Hematopoietic multipotent progenitor cell treated with erythropoietin and hydrocortisone succinate and interleukin-3 and kit ligand, for 6 days (in vitro differentiated cells): ENCODE measurements around the gene HOXA6.

ENCODE experiments used
- DNase-seq: peaks from one replicate; pipeline ENCODE4 v3.0.0-alpha.2; 2015

HOXA6 gene

DNA sequence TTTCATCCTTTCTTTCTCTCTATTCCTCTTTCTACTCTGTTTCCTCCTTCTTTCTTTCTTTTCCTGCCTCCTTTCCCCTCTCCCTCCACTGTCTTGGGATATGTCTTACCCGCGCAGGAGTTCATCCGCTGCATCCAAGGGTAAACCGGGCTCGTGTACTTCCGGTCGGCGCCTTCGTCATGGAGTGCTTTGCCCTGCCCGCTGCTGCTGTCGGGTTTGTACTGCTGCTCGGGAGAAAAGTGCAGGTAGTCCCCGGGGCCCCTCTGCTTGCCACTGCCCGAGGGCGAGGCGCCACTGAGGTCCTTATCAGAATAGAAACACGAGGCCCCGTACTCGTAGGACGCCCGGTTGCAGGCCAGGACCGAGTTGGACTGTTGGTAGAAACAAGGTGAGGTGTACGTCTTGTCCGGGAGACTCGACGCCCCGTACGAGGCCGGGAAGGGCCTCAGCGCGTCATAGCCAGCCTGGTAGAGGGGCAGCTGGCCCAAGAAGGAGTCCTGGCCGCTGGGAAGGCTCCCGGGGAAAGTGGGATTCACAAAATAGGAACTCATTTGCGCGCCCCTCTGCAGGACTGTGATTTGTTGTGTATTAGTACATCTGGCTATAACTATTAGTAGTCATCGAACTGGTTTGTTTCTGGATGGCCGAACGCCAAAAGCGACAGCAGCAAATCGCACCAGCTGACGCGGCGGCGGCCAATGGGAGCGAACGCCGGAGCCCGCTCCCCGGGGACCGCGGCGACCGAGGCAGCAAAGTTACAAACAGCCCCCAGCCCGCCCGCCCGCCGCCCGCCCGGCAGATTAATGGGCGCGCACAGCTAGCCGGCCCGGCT lies at the start of gene HOXA6:
Gene HOXA6 (minus strand): TSS at position 576 of the 832 bp plus-strand sequence. CDS start 25 bp downstream, at position 551.
- DNase-seq: no peak

DNA sequence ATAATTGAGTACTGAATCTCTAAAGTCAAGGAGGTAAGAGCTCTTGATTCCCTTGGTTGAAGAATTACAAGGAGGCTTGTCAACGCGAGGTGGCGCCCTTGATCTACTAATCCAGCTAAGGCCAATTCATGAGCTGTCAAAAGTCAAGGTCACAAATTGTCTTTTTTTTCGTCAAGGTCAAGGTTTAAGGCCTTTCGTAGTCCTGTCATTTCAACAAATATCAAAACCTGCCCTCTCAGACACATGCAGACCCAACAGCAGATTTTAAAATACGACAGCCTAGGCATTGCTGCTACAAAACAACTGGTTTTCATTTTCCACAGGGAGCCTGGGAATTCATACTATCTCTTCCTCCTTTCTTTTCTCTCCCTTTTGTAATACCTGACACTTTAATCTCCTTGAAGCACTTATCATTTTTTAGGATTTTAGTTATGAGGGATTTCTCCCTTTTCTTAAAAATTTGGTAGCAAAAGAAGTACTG lies 48.8 kb upstream of the HOXA6 start:
- DNase-seq: peak; percentile 91

DNA sequence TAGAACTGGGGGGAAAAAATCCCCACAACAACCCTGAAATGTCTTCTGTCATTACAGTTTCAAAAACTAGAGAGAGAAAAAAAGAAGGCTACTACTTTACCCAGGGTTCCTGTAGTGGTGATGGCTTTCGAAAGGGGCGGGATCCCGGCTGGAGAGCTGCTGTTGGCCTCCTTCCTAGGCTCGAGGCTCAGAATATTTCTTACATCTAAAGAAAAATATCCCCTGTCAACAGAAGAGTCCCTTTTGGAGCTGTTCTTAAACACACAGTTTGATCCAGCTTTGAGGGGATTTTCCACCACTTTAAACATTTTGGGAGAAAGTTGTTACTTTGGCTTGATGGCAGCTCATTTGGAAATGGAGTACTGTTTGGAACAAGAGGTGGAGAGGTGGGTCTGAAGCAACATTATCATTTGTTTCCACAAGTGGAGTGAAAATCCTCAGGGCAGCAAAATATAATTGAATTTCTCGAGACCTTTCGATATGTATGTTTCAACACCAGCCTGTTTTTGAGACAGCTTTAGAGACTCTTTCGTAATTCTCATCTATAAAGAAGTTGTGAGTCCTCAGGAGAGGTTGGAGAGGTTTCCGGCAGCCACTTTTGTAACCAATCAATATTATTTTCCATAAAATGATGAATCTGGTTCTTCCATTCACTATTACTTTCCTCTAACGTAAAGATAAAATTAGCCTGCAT lies 47.3 kb upstream of the HOXA6 start:
- no peak for DNase-seq

- DNase-seq: no peak
Observed at GRCh38 chr7:27194002-27194352, 46.4 kb upstream of the HOXA6 start.

GRCh38 chr7:27193335-27194001 lies 45.9 kb upstream of the HOXA6 start:
- DNase-seq: no peak

DNA sequence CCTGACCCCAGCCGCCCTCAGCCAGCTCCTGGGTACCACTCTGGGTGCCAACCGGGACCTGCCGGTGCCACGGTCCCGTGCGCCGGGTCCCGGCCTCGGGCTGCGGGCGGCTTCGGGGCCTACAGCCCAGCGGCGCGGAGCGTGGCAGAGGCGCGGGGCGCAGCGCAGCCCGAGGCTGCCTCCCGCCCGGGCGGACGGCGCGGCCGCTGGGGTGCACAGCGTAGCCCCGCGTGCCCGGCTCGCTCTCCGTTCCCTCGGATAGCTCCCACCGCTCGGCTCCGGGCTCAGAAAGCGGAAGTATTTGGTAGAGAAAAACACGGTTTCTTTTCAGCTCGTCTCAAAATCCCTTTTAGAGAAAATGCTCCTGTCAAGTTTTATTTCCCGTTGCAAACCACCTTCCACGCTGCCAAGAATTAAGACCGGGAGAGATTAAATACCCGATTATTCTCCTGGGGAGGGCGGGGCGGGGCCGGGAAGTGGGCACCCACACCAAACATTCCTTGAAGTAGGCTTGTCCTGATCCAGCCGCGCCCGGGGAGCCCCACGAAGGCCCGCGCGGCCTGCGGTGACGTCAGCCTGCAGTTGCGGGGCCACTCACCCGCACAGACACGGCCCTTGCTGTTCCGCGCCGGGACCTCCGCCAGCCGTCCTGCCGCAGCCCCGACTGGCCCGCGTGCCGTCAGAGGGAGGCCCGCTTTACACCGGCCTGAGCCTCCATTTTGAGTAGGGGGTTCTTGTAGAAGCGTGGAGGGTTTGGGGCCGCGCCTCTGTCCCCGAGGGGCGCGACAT lies 45.2 kb upstream of the HOXA6 start:
- peak; percentile 61 for DNase-seq

- no peak for DNase-seq
Observed at GRCh38 chr7:27191833-27192545, 44.4 kb upstream of the HOXA6 start.

- DNase-seq: no peak
Observed at GRCh38 chr7:27191161-27191731, 43.7 kb upstream of the HOXA6 start.

DNA sequence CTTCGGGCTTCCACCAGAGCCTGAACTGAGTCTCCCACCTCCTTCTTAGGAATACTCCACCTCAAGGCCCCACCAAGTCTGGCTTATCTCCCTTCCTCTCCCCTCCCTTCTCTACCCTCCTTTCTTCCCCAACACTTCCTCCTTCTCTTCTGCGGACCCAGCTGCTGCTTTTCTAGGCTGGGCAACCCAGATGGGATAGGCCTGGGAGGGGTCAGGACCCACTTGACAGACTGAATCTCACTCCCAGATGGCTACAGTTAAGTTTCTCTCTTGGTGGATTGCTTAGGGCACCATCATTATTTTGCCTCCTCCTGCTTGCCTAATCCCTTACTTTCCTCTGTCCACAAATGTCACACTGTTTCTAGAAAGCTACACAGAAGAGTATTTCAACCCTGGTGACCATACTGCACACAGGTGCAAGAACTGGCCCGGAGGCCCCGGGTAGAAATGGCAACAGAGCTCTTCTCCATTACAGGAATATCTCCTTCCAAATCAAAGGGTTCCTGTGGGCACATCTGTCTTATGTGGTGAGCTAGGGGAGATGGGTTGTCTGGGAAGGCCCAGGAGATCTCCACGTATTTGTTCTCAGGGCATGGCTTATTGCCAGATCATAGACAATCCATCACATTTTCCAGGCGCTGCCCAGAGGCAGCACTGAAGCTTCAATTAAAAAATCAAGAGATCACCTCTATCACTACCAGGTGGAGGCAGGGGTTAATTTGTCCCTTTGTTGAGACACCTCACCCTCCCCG lies 42.6 kb upstream of the HOXA6 start:
- no peak for DNase-seq

- DNase-seq: no peak
Observed at GRCh38 chr7:27189295-27189996, 41.9 kb upstream of the HOXA6 start.

DNA sequence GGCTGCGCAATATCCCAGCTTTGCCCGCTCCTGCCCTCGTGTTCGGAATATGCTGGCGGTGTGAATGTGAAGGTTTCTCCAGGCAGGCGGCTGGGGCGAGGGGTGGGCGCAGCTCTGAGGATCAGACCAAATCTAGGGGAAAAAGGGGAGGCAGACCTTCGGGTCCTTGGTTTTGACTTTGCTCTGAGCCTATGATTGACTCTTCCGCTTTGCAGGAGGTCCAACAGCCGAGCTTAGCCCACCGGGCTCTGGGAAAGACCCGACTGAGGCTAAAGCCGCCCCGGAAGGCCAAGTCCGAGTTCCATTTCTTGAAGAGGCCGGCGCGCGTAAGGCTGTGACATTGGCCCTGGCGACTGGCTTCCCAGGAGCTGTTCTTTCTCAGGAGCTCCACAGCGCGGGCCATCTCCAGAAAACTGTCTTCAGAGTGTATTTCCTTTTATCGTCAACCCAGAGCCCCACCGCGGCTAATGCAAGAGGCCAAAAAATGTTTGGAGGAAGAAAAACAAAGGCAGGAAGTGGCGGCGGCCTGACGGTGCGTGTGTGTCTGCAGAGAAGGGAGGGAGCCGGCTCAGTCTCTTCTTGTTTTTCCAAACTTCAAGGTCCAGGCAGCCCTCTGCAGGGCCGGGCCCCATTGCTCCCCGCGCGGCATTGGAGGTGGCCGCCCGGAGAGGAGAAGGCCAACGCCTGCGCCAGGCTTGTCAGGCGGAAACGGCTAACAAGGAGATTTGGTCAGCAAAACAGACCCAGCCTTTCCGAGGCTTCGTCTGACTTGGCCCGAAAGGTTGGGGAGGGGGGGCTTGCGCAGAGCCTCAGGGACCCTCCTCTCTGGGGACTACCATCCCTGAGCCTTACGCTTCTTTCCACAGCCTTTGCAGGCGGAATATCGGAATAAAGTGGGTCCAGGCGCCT lies 41.1 kb upstream of the HOXA6 start:
- no peak for DNase-seq

DNA sequence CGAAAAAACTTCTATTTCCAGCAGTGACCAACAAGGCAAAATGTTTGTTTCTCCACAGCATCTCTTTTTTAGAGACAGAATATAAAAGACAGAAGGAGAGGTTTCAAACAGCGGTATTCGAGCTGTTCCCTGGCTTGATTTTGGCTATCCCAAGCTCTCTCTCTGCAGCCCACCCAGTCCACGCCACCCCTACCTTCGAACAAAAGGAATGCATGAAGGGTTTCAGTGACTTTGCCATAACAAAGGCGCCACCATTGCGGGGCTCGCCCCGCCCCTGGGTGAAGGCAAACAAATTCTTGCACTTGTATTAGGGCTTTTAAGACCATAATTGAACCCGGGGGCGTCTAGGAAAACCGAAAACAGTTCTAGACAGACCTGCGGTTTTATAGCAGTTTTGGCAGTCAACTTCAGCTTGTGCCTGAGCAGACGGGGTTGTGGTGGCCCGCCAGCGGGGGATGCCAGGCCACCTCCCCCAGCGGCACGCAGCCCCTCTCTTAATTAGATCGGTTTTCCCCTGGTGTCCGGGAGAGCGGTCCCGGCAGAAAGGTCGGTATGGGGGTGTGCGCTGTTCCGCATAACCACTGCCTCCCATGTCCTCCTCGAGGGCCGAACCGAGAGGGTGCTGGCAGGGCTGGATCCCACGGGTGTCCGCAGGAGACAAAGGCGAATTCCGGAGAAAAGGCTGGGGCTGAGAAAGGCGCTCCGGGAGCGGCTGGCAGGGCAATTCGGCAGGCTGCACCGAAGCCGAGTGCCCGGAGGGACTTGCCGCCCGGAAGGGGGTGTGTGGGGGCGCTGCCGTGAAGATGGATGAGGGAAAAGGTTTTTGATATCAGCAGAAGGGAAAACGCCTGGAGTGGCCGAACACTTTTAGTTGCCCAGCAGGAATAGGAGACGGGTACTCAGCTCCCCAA lies 40.2 kb upstream of the HOXA6 start:
- no peak for DNase-seq

GRCh38 chr7:27186668-27187474 lies 39.3 kb upstream of the HOXA6 start:
- no peak for DNase-seq

GRCh38 chr7:27185854-27186667 lies 38.5 kb upstream of the HOXA6 start:
- DNase-seq: no peak

- DNase-seq: peak; percentile 48
Observed at GRCh38 chr7:27185013-27185853, 37.7 kb upstream of the HOXA6 start, which contains the start of gene HOXA11. Gene HOXA11, minus strand, starts transcription at chr7:27185232. Its CDS starts 88 bp downstream, at chr7:27185144.
